Measurements from ENCODE around the gene DKK3.

GRCh38 chr11:12005061-12005460 is 3.4 kb downstream of the DKK3 start:
- TF ChIP-seq REST (IDR thresholded peaks at IDR 0.05) (no peak), CTCF (IDR thresholded peaks at IDR 0.05; ENCODE audit: low read depth, low read length, missing input control) (no peak), TAF1 (conservative IDR thresholded peaks at IDR 0.05) (no peak), ATF3 (IDR thresholded peaks at IDR 0.05) (no peak), RAD21 (IDR thresholded peaks at IDR 0.05) (no peak)
